Bronchial epithelial cell (primary cell): Measurements from ENCODE around the gene DAB2IP. TPM values are rescaled to one million over a fixed set of nuclear protein-coding genes. Genes with fewer than 3 reads are reported as not detected.
"Not testable (repeated sequence)": the region's sequence is repeated elsewhere in the genome, so short reads cannot be mapped to it uniquely, and the experiment has no call there.

Source experiments
- DNase-seq: peaks from one replicate; pipeline ENCODE4 v3.0.0-alpha.2; 2010; ENCODE audit warnings: low read depth
- FAIRE-seq: peaks from 2 replicates; lab custom pipeline; 2011; peaks lifted over from hg19 to GRCh38; lab: Jason Lieb, UNC
- H3K27me3 ChIP-seq: 2 replicates; pipeline ENCODE4 v1.5.1; 2011; ENCODE audit warnings: low read length; ENCODE audit not compliant: control insufficient read depth, insufficient read depth
- H3K36me3 ChIP-seq: 2 replicates; pipeline ENCODE4 v1.5.1; 2011; ENCODE audit warnings: low read length; ENCODE audit not compliant: control insufficient read depth, insufficient read depth
- H3K4me3 ChIP-seq: 2 replicates; pipeline ENCODE4 v1.5.1; 2011; ENCODE audit warnings: mild to moderate bottlenecking, low read depth, low read length, control low read depth
- CTCF ChIP-seq: IDR thresholded peaks from 2 replicates; pipeline ENCODE4 v1.5.1; 2011; ENCODE audit warnings: mild to moderate bottlenecking, moderate library complexity, low read length, control low read depth, inconsistent platforms; ENCODE audit not compliant: insufficient read depth, severe bottlenecking
- total RNA-seq: library from RNA; depleted of rRNA; stranded (reverse); fragments of >200 nt; gene quantifications from 2 replicates; pipeline ENCODE4 v1.2.1, GENCODE V29; 2014

The DAB2IP gene
- total RNA-seq, 1 donor from 2014 or later = 8.4 TPM

GRCh38 chr9:121788686-121789366 is 137.4 kb downstream of the DAB2IP start:
- DNase-seq (peak; percentile 30), FAIRE-seq (no peak)
- TF ChIP-seq CTCF = no peak

DNA sequence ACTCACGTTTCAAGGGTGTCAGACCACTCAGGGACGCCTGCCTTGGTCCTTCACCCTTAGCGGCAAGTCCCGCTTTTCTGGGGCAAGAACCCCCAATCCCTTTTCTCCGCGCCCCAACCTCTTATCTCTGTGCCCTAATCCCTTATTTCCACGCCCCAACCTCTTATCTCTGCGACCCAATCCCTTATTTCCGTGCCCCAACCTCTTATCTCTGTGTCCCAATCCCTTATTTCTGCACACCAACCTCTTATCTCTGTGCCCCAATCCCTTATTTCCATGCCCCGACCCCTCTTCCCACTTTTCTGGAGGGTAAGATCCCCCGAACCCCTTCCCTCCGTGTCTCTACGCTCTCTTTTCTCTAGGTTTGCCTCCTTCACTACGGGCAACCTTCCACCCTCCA is 139.4 kb downstream of the DAB2IP start:
- Histone ChIP-seq H3K27me3 (no peaks in the 10 kb centered on the region), H3K36me3 (peaks cover 2% of the 10 kb centered on the region), H3K4me3 (no peak overlapping the region)
- no peak for FAIRE-seq
- no peak for TF ChIP-seq CTCF
- no peak for DNase-seq

More at GRCh38 chr9:121788686-121789366, 137.4 kb downstream of the DAB2IP start:
- Histone ChIP-seq H3K36me3 (peaks cover 3% of the 10 kb centered on the region), H3K4me3 (no peak overlapping the region), H3K27me3 (no peaks in the 10 kb centered on the region)

- FAIRE-seq, H3K27me3 ChIP-seq, H3K4me3 ChIP-seq, DNase-seq, H3K36me3 ChIP-seq: not testable (repeated sequence)
These were observed 141.0 kb downstream of the DAB2IP start for GRCh38 chr9:121792476-121792875.

GRCh38 chr9:121794334-121794733 is 142.9 kb downstream of the DAB2IP start:
- not testable (repeated sequence) for H3K4me3 ChIP-seq, DNase-seq, H3K36me3 ChIP-seq, H3K27me3 ChIP-seq, FAIRE-seq

- Histone ChIP-seq H3K36me3 (no peaks in the 10 kb centered on the region), H3K4me3 (no peak overlapping the region), H3K27me3 (no peaks in the 10 kb centered on the region)
- DNase-seq = no peak
- no peak for TF ChIP-seq CTCF
- no peak for FAIRE-seq
These were observed 145.6 kb downstream of the DAB2IP start for GRCh38 chr9:121797081-121797480.

DNA sequence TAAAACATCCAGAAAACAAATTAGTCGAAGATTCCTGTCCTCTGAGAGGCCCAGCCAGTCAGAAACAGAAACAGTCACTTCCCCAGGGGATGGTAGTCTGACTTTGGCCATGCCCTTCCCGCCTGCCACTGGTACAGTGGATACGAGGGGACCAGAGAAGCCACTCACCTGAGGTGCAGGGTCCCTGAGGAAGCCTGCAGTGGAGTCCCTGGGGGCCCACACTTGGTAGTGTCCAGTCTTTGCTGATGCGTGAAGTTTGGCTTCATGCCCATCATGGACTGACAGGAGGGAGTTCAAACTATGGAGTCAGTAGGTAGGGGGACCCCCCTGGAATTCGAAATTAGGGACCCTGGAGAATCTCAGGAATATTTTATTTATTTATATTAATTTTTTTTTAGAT is 147.5 kb downstream of the DAB2IP start:
- TF ChIP-seq CTCF = no peak
- Histone ChIP-seq H3K27me3 (peaks cover 3% of the 10 kb centered on the region), H3K4me3 (no peak overlapping the region), H3K36me3 (no peaks in the 10 kb centered on the region)
- DNase-seq (no peak), FAIRE-seq (no peak)

GRCh38 chr9:121800376-121800775 is 148.9 kb downstream of the DAB2IP start:
- DNase-seq = no peak

More at GRCh38 chr9:121800376-121800775, 148.9 kb downstream of the DAB2IP start:
- peaks cover 3% of the 10 kb centered on the region for H3K27me3 ChIP-seq
- H3K4me3 ChIP-seq = no peak overlapping the region
- TF ChIP-seq CTCF = no peak
- no peak for FAIRE-seq
- no peaks in the 10 kb centered on the region for H3K36me3 ChIP-seq
